Fibroblast of skin of back (primary cell): ENCODE results near the gene CASZ1.

ENCODE experiments used
- DNase-seq: peaks from one replicate; pipeline ENCODE4 v3.0.0-alpha.2; 2013

CASZ1 gene

GRCh38 chr1:10821388-10821787 lies 24.9 kb upstream of the CASZ1 start:
- no peak for DNase-seq

- DNase-seq: no peak
These were observed 24.0 kb upstream of the CASZ1 start for GRCh38 chr1:10820422-10820821.

GRCh38 chr1:10819198-10819901 lies 22.9 kb upstream of the CASZ1 start:
- DNase-seq: no peak

- no peak for DNase-seq
These were observed 22.1 kb upstream of the CASZ1 start for GRCh38 chr1:10818262-10819197.

- no peak for DNase-seq
These were observed 20.4 kb upstream of the CASZ1 start for GRCh38 chr1:10816743-10817369.

- no peak for DNase-seq
These were observed 19.8 kb upstream of the CASZ1 start for GRCh38 chr1:10816233-10816632.

GRCh38 chr1:10815858-10816195 lies 19.4 kb upstream of the CASZ1 start:
- no peak for DNase-seq

GRCh38 chr1:10814976-10815857 lies 18.8 kb upstream of the CASZ1 start:
- DNase-seq: no peak

- no peak for DNase-seq
These were observed 17.9 kb upstream of the CASZ1 start for GRCh38 chr1:10814312-10814711.

- no peak for DNase-seq
These were observed 17.4 kb upstream of the CASZ1 start for GRCh38 chr1:10813799-10814198.

- no peak for DNase-seq
These were observed 16.0 kb upstream of the CASZ1 start for GRCh38 chr1:10812387-10812915.

GRCh38 chr1:10808441-10808840 lies 12.0 kb upstream of the CASZ1 start:
- no peak for DNase-seq

GRCh38 chr1:10806966-10807365 lies 10.5 kb upstream of the CASZ1 start:
- DNase-seq: no peak

- DNase-seq: no peak
These were observed 7.8 kb upstream of the CASZ1 start for GRCh38 chr1:10803971-10804820.

- DNase-seq: no peak
These were observed 6.7 kb upstream of the CASZ1 start for GRCh38 chr1:10802944-10803715.

GRCh38 chr1:10800778-10801177 lies 4.3 kb upstream of the CASZ1 start:
- no peak for DNase-seq

- DNase-seq: no peak
These were observed 3.3 kb upstream of the CASZ1 start for GRCh38 chr1:10799726-10800125.

GRCh38 chr1:10795276-10796021 lies 997 bp downstream of the CASZ1 start:
- DNase-seq: no peak

GRCh38 chr1:10794724-10795275 lies 1.6 kb downstream of the CASZ1 start:
- peak; percentile 13 for DNase-seq
